Globus pallidus (tissue), 1 donor: ENCODE measurements around the gene SHF.
"Not testable (repeated sequence)": the region's sequence is repeated elsewhere in the genome, so short reads cannot be mapped to it uniquely, and the experiment has no call there.

Source experiments
- DNase-seq: peaks from one replicate; pipeline ENCODE4 v3.0.0-alpha.2; 2015; ENCODE audit warnings: low spot score

Gene SHF, protein sequence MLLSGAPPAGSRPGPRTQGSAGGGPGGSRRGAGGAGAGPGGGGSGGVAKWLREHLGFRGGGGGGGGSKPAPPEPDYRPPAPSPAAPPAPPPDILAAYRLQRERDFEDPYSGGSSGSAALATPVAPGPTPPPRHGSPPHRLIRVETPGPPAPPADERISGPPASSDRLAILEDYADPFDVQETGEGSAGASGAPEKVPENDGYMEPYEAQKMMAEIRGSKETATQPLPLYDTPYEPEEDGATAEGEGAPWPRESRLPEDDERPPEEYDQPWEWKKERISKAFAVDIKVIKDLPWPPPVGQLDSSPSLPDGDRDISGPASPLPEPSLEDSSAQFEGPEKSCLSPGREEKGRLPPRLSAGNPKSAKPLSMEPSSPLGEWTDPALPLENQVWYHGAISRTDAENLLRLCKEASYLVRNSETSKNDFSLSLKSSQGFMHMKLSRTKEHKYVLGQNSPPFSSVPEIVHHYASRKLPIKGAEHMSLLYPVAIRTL

DNA sequence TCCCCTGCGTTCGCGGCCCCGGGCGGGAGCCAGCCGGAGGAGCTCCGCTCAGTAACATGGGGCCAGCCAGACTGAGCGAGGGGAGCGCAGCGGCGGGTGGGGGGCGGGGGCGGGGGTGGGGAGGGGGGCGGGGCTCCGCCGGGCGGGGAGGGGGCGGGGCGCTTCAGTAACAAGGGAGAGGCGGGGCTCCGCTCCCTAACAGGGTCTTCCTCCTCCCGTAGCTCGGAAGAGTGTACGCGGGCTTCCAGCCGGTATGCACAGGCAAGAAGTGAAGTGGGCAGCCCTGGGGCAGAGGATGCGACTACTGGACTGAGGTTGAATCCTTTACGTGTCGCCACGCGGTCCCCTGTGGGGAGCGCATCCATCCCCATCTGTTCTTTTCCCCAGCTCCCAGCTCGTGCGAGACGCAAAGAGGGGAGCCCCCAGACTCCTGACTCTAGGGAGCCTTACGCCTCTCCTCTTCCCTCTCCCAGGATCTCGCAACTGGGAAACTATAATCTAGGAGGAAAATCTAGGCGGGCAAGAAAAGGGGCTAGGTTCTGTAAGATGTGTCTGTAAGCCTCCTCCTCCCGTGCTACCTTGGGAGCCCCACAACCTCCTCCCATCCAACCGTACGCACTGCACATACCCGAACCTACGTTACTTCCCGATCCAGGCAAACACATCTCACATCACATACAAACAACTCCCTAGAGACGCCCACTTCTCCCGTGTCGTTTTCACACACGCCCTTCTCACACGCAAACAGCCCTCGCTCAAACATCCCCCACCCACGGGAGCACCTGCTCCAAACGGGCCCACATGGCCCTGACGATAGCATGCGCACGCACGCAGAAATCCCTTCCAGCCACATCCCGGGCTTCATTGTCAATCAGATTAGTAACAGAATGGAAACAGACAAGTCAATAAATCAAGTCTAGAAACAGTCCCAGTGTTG is at the start of gene SHF:
SHF (minus strand) TSS at position 73 of the 937 bp plus-strand sequence; CDS start at position 58, 15 bp downstream.
- no peak for DNase-seq

DNA sequence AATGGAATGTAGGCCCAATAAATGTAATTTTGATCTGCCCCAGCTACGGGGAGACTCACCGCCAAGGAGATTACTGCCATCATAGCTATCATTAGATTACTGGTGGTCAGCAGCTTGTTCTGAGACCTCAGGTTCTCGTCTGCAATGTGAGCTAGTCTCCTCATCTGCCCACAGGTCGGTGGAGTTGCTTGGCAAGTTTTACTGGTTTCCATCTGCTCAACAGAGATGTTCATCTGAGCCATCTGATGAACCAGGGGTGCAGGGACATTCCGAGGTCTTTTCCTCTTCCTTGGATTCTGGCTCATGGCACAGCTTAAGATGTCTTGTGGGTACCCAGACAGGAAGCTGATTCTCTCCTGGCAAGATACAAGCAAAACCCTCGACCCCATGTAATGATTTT is 49.0 kb upstream of the SHF start:
- DNase-seq: not testable (repeated sequence)

DNA sequence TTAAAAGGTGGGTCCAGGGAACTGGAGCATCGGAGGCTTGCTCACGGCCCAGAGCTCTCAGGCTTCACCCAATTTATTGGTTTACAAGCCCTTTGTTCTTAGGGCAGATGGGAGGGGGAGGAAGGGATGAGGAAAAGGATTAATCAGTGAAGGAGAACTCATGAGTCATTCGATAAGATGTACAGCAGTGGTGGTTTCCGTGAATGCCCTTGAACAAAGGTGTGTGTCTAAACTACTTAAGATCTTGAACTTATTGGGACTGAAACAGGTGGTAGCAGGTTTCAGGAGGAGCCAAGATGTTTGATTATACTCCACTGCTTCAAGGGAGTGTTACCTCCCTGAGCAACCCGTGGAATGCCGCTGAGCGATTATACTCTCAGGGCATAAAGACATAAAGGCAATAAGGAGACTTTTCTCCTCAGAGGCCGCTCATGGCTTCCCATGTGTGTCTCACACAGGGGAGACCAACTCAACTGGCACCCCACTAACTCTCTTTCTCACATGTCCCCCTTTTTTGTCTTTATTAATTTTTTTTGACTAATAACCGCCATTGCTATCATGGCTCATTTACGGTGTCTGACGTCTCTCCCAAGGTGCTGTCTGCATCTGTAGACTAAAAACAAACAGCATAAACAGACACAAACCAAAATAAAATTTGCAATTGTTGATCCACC is 46.9 kb upstream of the SHF start:
- no peak for DNase-seq

DNA sequence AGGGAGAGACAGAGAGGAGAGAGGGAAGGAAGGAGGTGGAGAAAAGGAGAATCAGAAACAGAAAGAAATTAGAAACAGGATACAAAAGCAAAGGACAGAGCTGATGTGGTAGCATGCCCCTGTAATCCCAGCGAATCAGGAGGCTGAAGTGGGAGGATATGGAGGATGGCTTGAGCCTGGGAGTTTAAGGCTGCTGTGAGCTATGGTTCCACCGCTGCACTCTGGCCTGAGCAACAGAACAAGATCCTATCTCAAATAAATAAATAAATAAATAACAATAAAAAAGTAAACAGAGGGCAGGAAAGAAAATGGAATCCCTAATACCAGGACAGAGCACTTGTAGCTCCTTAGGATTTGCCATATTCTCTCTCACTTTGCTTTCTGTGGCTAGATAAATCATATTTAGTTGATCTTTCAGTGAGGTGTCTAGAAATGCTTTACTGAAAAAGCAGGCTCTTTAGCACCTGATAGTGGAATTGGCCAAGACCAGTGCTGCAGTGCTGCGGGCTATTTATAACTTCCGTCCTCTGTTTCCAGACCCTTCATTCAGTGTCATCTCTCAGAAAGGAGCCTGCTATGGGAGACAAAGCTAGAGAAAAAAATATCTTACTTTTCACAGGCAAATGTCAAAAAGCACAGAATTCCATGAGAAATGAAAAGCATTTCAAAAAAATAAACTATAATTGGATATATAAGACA is 44.2 kb upstream of the SHF start:
- DNase-seq: no peak

DNA sequence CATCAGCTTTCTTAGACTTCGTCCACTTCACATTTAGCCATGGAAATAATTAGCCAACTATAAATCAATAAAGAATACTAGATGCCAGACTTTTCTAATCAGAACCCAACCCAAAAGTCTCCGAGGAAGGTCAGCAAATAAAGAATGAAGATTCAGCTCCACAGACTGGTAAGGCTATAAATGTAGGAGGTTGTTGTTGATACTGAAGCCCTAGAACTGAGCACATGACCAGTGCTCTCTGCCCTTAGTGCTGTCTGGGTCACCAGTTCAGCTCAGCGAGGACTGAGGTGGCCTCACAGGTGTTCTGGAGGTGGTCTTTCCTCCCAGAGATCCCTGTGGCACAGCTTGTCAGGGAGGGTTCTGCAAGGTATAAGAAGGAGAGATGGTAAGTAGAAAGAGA is 43.4 kb upstream of the SHF start:
- DNase-seq: no peak

DNA sequence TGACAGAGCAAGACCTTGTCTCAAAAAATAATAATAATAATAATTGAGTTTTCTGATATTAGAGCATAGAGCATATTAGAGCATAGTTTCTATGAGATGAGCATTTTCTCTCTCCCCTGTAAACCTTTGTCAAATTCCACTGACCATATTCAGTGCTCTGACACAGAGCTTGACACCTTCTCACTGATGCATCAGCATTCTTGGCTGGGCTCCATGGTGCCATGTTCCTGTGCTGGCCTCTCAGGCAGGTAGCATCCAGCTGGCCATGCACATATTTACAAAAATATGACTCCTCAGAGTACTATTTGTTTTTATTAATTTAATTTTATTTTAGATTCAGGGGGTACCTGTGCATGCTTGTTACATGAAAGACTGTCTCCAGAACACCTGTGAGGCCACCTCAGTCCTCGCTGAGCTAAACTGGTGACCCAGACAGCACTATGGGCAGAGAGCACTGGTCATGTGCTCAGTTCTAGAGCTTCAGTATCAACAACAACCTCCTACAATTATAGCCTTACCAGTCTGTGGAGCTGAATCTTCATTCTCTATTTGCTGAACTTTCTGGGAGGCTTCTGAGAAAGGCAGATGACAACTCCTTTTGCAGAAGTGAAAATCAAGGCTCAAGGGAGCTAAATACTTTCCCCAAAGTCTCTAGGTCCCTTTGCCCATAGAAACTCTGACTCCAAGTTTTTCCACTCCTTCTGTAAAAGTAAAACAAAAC is 42.6 kb upstream of the SHF start:
- DNase-seq: no peak

DNA sequence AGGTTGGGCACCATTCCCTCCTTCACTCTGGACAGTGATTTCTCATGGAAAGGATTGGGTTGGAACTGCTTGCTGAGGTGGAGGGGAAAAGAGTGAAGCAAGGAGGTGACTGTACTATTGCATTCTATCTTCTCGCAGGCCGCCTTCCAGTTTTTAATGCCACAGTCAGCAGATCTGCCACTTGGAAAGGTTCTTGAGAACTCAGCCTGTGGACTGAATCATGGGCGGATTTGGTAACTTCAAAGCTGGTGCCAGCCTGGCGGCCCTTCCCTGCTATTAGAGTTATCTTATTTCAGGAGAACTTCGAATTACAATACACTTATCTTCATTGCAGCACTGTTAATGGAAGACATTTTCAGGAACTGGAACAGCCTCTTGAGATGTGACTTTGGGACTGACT is 41.2 kb upstream of the SHF start:
- DNase-seq: no peak

DNA sequence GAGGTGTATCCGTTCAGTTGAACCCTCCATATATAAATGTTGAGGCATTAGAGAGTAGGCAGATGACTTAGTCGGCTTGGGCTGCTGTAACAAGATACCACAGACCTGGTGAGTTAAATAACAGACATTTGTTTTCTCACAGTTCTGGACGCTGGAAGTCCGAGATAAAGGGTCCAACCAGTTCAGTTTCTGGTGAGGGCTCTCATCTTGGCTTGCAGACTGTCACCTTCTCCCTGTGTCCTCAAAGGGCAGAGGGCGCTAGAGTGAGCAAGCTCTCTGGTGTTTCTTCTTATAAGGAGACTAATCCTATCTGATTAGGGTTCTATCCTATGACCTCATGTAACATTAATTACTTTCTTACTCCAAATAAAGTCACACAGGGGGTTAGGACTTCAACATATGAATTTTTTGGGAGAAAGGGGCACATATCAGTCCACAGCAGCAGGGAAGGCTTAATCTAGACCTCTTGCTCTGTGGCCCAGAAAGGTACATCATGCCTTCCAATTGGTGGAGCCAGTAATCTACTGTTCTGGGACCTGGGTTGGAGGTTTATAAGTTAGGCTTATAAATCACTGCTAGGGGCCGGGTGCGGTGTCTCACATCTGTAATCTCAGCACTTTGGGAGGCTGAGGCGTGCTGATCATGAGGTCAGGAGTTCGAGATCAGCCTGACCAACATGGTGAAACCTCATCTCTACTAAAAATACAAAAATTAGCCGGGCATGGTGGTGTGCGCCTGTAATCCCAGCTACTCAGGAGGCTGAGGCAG is 37.9 kb upstream of the SHF start:
- DNase-seq: no peak

DNA sequence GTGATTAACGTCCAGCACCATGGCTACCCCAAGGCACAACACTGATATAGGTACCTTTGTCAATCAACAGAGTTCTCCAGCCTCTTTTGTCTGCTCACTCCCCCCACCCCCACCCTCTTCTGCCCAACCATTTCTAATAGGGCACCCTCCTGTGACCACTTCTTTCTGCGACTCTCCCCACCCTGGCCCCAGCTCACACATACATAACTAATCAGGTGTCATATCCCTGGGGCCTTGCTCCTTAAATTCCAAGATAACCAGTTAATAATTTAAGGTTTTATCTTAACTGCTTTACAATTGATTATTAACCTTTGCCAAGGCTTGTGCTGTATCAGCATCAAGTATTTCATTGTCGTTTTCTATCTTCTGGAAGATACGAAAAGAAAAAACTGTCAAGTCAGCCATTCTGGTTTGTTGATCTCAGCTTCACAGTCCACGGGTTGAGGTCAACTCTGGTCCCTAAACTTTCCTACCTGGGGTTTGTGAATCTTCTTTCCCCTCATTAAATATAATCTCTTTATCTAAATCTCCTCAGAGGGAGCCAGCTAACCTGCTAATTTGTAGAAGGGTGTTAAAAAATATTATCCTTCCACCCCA is 37.0 kb upstream of the SHF start:
- DNase-seq: no peak

DNA sequence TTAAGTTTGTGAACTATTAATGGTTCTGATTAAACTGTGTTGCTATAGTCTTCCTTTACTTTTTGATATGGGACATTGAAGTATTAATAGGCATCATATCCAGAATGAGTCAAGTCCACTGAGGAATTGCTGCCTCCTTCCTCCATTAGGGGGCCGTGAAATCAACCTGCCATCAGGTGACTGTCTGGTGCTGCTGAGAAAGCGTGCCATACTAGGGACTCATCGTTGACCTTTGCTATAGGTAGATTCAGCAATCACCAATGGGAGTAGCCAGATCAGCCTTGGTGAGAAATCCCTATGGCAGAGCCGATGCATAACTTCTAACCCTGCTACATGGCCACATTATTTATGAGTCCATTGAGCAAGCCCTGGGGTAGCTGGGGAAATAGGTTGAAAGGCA is 34.2 kb upstream of the SHF start:
- DNase-seq: no peak

DNA sequence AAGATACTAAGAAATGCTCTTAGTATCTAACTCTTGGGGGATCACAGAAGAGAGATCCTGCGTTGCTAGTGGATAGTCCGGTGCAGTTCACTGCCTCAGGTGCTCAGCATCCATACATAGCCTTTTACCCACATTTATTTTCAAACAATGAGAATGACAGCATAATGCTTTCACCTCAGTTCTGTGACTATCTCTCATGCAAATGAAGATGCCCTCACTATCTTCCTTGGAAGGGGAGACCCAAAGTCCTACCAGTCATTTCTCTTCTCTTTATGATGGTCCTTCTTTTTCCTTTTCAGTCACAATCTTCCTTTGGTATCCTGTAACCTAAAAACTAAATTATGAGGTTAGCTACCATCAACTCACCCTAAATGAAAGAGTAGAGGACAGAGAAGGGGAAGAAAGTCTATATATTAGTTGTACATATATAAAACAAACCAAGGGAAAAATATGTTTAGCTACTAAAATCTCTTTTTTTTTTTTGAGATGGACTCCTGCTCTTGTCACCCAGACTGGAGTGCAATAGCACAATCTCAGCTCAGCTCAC is 33.4 kb upstream of the SHF start:
- no peak for DNase-seq

DNA sequence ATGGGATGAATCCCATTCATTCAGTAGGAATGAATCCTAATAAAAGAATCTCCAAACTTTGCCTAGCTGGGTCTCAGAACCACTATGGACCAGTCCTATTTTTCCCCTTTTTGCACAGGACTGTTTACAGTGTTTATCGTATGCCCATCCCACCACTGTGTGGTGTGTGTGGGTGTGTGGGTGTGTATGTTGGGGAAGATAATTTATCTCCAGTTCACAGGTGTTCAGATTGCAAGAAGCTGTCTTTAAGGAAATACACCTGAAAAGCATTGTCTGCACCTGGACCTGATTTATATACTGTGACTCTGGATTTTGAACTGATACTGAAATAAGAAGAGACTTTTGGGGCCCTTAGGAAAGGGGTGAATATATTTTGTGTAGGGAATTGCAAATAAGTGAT is 24.7 kb upstream of the SHF start:
- no peak for DNase-seq

DNA sequence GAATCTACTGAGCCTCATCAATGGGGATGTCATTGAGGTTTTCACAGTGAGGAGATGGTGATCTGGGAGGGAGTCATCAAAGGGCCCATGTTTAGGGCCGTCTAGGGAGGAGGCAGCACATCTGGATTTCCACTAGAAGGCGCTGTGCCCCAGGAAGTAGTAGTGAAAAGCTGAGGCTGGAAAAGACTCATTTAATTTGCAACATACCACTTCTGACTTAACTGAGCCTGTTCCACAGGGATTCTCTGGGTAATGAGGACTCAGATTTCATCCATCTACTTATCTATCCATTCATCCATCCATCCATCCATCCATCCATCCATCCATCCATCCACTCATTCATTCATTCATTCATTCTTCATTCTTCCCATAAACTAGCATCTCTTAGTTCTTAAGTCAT is 17.4 kb upstream of the SHF start:
- DNase-seq: peak; percentile 73

DNA sequence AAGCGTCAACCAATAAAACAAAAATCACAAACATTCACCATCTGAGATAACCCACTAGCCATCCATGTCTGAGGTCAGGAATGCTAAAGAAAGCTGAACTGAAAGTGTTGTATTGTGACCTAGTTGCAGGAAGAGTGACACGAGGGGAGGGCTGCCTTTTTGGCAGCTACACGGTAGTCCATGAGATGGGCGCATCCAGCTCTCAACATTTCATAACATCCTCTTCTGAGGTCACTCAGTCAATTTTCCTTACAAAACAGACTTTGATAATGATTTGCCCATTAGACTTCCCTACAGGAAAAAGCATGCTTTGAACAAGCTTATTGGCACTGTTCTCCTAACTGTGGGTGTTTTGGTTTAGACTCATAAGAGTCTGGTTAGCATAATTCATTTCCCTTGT is 15.4 kb upstream of the SHF start:
- no peak for DNase-seq

DNA sequence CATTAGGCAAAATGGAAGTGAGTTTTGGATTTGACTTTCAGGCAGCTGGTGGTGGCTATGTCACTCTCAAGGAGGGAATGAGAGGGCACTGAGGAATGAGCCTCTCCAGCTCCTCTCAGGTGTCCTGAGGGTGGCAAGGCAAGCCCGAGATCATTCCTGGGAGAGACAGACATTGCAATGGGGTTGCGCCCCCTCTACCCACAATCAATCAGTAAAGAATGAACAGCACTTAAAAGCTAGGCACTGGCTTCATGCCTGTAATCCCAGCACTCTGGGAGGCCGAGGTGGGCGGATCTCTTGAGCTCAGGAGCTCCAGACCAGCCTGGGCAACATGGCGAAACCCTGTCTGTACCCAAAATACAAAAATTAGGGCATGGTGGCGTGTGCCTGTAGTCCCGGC is 14.1 kb upstream of the SHF start:
- DNase-seq: no peak

DNA sequence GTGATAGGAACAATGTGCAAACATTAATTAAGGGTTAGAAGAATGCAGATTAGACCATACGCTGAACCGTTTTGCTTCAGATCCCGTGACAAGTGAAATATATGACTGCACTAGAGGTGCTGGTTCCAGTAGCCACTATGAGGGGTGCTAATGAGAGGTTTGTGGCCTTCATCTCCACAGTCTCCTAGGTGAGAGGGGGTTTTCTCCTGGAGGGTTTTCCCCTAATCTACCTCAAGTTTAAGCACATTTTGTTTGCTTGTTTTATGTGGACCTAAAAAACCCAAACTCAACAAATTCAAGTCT is 13.7 kb upstream of the SHF start:
- DNase-seq: no peak

DNA sequence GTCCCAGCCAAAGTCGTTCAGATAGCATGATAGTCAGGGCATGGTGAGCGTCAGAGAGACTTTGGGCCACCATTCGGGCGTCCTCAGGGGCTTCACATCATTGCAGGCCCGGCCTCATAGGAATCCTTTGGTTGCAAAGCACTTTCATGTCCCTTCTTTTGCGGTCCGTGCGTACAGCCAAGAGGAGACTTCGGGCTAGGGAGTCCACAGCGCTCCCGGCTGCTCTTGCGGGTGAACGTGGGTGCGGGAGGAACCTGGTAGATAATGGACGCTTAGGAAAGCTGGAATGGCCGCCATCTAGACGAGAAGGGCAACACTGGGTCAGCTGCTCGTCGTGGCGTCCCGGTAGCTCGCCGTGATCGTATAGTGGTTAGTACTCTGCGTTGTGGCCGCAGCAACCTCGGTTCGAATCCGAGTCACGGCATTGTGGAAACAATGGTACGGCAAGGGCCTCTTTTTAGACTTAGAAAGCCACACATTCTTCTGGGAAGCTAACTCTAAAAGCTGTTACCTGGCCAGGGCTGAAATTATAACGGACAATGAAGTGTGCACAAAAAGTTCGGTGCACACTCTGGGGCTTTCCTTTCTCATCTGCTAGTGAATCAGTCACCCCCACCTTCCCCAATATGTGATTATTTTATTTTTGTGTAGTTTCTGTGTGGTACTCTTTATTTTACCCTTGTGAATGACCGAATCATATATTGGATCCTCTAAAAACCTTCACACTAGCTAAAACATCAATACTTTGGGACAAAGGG is 13.2 kb upstream of the SHF start:
- peak; percentile 87 for DNase-seq

DNA sequence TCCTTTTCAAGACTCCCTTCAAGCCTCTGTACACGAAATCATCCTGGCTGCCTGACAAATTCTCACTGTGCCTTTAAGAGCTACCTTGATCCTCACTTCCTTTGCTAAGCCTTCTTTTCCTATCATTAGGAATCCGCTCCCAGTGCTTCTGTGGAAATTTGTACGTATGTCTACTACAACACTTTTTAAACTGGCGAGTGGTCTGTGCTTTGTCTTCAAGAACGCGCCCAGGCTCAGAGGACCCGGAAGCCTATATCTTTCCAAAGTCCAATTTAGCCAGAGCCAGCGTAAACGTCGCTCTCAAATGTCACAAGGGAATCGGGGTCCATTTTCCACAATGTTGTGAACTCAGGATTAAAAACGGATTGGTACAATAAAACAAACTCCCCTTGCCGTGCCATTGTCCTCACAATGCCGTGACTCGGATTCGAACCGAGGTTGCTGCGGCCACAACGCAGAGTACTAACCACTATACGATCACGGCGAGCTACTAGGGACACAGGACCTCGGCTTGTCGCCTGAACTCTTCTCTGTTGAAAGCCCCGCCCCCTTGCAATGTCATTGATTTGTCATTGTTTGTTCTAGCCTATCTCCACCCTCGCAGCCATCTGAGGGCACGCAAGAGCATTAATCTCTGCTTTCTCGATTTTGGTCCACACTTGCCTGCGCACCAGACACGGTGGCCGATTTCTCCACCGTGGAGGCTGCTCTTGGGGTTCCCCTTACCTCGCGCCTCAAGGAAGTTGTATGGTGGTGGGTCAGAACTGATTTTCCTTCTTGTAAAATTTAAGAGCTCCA is 12.4 kb upstream of the SHF start:
- peak; percentile 99 for DNase-seq
